Gastrocnemius medialis (tissue), 4 donors: Measurements from ENCODE around the gene CYP2C9. TPM values are rescaled to one million over a fixed set of nuclear protein-coding genes. Genes with fewer than 3 reads are reported as not detected.

Source experiments
- ATAC-seq, 2 donors: fragments of 150-250 bp; one replicate each; pipeline ENCODE4 v1.9.1; 2016
- DNase-seq, 2 donors: peaks; one replicate each; pipeline ENCODE4 v3.0.0-alpha.2; 2019
- H3K27ac ChIP-seq, 4 donors: fragments of 200-600 bp; sonication (generic); 1 replicate in 1 of 4; 2 replicates in 3 of 4; pipeline ENCODE4 v1.5.1; 2016 to 2018; ENCODE audit warnings: mild to moderate bottlenecking in 2 of 4, moderate library complexity in 1 of 4
- H3K27me3 ChIP-seq, 3 donors: fragments of 200-600 bp; sonication (generic) in 2 of 3; 1 replicate in 1 of 3; 2 replicates in 2 of 3; pipeline versions ENCODE4 v1.5.1 to v1.6.0; 2016 to 2019; ENCODE audit warnings: mild to moderate bottlenecking in 1 of 3, moderate library complexity in 1 of 3
- H3K36me3 ChIP-seq, 2 donors: fragments of 200-600 bp; sonication (generic) in 1 of 2; one replicate each; pipeline ENCODE4 v1.5.1; 2017 to 2018
- H3K4me1 ChIP-seq, 2 donors: fragments of 200-600 bp; sonication (generic) in 1 of 2; one replicate each; pipeline ENCODE4 v1.5.1; 2016 to 2017; ENCODE audit warnings: mild to moderate bottlenecking in 2 of 2
- H3K4me3 ChIP-seq, 4 donors: fragments of 200-600 bp; sonication (generic) in 3 of 4; 1 replicate in 1 of 4; 2 replicates in 3 of 4; pipeline ENCODE4 v1.5.1; 2016 to 2019; ENCODE audit warnings: mild to moderate bottlenecking in 2 of 4
- H3K9me3 ChIP-seq, 3 donors: fragments of 200-600 bp; sonication (generic) in 2 of 3; 1 replicate in 1 of 3; 2 replicates in 2 of 3; pipeline ENCODE4 v1.5.1; 2016 to 2019
- POLR2A ChIP-seq, 2 donors: fragments of 450-650 bp; IDR thresholded peaks; one replicate each; pipeline ENCODE4 v1.6.1; 2017; ENCODE audit warnings: antibody characterized with exemption in 2 of 2, mild to moderate bottlenecking in 2 of 2, moderate library complexity in 2 of 2
- in situ Hi-C, 4 donors: fragments of 200-750 bp; cut with MboI; loops; one replicate each; pipeline versions ENCODE4 v1.15.0 to v1.8.0; 2017; ENCODE audit warnings: low sequenced_read_pairs in 4 of 4
- intact Hi-C: fragments of 100-400 bp; cut with DNase I; formaldehyde crosslinking; loops from one replicate; pipeline ENCODE4 v1.15.1; 2023; ENCODE audit warnings: low total_unique reads
- total RNA-seq, 4 donors: library from RNA; depleted of rRNA; stranded (reverse); fragments of >200 nt; gene quantifications; one replicate each; pipeline versions ENCODE4 v1.1.0 to v1.2.3, GENCODE V29; 2016
- TF ChIP-seq, protein P1 (sequence below), 5 experiments: fragments of 450-650 bp in 3 of 5; fragments of 200-600 bp in 2 of 5; sonication (generic) in 2 of 5; IDR thresholded peaks in 4 of 5; conservative IDR thresholded peaks in 1 of 5; 1 replicate in 4 of 5; 2 replicates in 1 of 5; pipeline ENCODE4 v1.5.1; 2016 to 2019; ENCODE audit warnings: antibody characterized with exemption in 5 of 5, mild to moderate bottlenecking in 3 of 5, moderate library complexity in 3 of 5

The CYP2C9 gene
- total RNA-seq, 4 donors from 2014 or later, result 0.75 TPM; not detected in 3

DNA sequence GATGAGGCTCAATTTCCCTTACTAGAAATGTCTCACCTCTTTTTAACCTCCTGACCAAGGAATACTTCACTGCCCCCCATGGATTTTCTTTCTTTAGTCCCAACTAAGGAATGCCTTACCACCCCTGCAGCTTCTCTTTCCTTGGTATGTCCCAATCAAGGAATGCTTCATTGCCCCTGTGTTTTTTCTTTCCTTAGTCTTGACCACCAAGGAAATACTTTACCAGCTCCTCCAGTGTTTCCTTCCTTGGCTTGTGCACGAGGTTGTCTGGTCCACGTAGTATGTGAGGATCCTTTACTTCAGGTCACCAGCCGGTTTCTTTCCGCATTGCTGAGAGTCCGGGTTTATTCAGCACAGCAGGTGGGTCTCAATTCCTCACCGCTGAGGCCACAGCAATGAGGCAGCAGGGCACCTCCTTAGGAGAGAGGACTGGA, 59.3 kb downstream of the CYP2C9 start:
- H3K27ac ChIP-seq, result no peak overlapping the region
- H3K4me1 ChIP-seq, result no peaks in the 10 kb centered on the region
- TF ChIP-seq, protein P1, sequence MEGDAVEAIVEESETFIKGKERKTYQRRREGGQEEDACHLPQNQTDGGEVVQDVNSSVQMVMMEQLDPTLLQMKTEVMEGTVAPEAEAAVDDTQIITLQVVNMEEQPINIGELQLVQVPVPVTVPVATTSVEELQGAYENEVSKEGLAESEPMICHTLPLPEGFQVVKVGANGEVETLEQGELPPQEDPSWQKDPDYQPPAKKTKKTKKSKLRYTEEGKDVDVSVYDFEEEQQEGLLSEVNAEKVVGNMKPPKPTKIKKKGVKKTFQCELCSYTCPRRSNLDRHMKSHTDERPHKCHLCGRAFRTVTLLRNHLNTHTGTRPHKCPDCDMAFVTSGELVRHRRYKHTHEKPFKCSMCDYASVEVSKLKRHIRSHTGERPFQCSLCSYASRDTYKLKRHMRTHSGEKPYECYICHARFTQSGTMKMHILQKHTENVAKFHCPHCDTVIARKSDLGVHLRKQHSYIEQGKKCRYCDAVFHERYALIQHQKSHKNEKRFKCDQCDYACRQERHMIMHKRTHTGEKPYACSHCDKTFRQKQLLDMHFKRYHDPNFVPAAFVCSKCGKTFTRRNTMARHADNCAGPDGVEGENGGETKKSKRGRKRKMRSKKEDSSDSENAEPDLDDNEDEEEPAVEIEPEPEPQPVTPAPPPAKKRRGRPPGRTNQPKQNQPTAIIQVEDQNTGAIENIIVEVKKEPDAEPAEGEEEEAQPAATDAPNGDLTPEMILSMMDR (IDR thresholded peaks at IDR 0.05 in 4 of 5, conservative IDR thresholded peaks at IDR 0.05 in 1 of 5), result no peak
- TF ChIP-seq POLR2A (IDR thresholded peaks at IDR 0.05), result no peak
- H3K9me3 ChIP-seq, result no peaks in the 10 kb centered on the region
- DNase-seq (no peak), ATAC-seq (no peak)
- no peaks in the 10 kb centered on the region for H3K27me3 ChIP-seq
- no peak overlapping the region for H3K4me3 ChIP-seq
- intact Hi-C loops (no loop called here), in situ Hi-C loops (no loop called here)
- no peaks in the 10 kb centered on the region for H3K36me3 ChIP-seq

DNA sequence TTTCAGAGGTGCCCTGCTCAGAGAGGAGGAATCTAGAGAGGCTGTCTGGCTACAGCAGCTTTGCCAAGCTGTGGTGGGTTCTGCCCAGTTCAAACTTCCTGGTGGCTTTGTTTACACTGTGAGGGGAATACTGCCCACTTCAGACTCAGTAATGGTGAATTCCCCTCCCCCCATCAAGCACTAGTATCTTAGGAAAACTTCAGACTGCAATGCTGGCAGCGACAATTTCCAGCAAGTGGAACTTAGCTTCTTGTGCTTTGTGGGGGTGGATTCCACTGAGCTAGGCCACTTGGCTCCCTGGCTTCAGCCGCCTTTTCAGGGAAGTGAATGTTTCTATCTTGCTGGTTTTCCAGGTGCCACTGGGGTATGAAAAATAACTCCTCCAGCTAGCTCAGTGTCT, 88.0 kb downstream of the CYP2C9 start:
- no peak overlapping the region for H3K27ac ChIP-seq
- no peaks in the 10 kb centered on the region for H3K9me3 ChIP-seq
- no peaks in the 10 kb centered on the region for H3K27me3 ChIP-seq
- H3K4me1 ChIP-seq, result no peaks in the 10 kb centered on the region
- DNase-seq (no peak), ATAC-seq (no peak)
- no peak overlapping the region for H3K4me3 ChIP-seq
- in situ Hi-C loops, result no loop called here
- TF ChIP-seq, protein P1 (IDR thresholded peaks at IDR 0.05 in 4 of 5, conservative IDR thresholded peaks at IDR 0.05 in 1 of 5), result no peak
- intact Hi-C loops, result no loop called here
- no peaks in the 10 kb centered on the region for H3K36me3 ChIP-seq

DNA sequence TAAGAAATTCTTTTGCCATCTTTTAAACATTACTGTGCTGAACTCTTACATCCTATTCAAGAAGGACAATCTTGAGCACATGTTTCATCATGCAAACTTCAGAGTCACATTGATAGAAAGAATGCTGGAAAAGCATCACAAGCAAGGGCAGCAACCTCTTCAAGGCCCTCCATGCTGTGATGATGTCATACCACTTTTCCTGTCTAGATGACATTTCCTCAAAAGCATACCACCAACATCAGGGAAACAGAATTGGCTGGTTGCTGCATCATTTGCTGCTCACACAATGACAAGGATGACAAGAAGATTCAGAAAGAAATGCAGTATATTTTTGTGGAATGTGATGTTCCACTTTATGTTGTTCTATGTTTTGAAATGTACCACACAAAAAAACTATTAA, 93.2 kb downstream of the CYP2C9 start:
- TF ChIP-seq, protein P1 (IDR thresholded peaks at IDR 0.05 in 4 of 5, conservative IDR thresholded peaks at IDR 0.05 in 1 of 5), result no peak
- TF ChIP-seq POLR2A (IDR thresholded peaks at IDR 0.05), result no peak
- Histone ChIP-seq H3K27ac (no peak overlapping the region), H3K36me3 (no peaks in the 10 kb centered on the region), H3K27me3 (no peaks in the 10 kb centered on the region), H3K4me1 (no peaks in the 10 kb centered on the region), H3K4me3 (no peak overlapping the region), H3K9me3 (no peaks in the 10 kb centered on the region)
- in situ Hi-C loops (no loop called here), intact Hi-C loops (no loop called here)
- ATAC-seq (no peak), DNase-seq (no peak)

DNA sequence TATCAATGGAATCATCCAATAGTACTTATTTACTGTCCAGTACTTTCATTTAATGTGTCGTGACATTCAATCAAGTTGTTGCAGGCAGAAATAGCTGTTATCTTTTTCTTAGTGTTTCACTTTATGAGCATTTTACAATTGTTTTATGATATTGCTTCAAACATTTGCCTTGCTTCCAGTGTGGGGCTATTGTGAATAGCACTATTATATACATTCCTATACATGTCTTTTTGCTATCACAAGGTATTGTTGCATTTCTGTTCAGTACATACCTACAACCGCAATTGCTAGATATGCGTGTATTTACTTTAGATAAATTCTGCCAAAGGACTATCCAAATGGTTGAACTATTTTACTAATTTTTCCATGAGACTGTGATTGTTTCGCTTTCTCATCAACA, 95.9 kb downstream of the CYP2C9 start:
- Histone ChIP-seq H3K36me3 (no peaks in the 10 kb centered on the region), H3K9me3 (no peaks in the 10 kb centered on the region), H3K27ac (no peak overlapping the region), H3K27me3 (no peaks in the 10 kb centered on the region), H3K4me3 (no peak overlapping the region), H3K4me1 (no peaks in the 10 kb centered on the region)
- no peak for ATAC-seq
- intact Hi-C loops, result no loop called here
- DNase-seq, result no peak
- TF ChIP-seq POLR2A (IDR thresholded peaks at IDR 0.05), result no peak
- TF ChIP-seq, protein P1 (IDR thresholded peaks at IDR 0.05 in 4 of 5, conservative IDR thresholded peaks at IDR 0.05 in 1 of 5), result no peak
- in situ Hi-C loops, result no loop called here
